K562 (cell line): ENCODE data around the gene TXNL4A. TPM values are rescaled to one million over a fixed set of nuclear protein-coding genes. Genes with fewer than 3 reads are reported as not detected.

ENCODE experiments used
- CBX2 ChIP-seq: fragments of 200-600 bp; sonication (generic); IDR thresholded peaks from one replicate; pipeline ENCODE4 v1.6.1; 2012; ENCODE audit warnings: mild to moderate bottlenecking, low read length, inconsistent platforms; ENCODE audit not compliant: insufficient read depth, poor library complexity, severe bottlenecking
- LCOR ChIP-seq: sonication (generic); formaldehyde crosslinking; IDR thresholded peaks from 2 replicates; pipeline ENCODE4 v1.8.0; 2022; ENCODE audit warnings: mild to moderate bottlenecking, missing genetic modification reagents
- SIRT6 ChIP-seq: IDR thresholded peaks from one replicate; pipeline ENCODE4 v1.6.1; 2012; ENCODE audit warnings: low read depth, mild to moderate bottlenecking, control low read depth, inconsistent platforms, low read length, moderate library complexity
- TRIM28 ChIP-seq: fragments of 450-650 bp; IDR thresholded peaks from 2 replicates; pipeline ENCODE4 v1.6.1; 2017
- ZNF445 ChIP-seq: fragments of 250-450 bp; sonication (Bioruptor Pico); IDR thresholded peaks from 2 replicates; pipeline ENCODE4 v1.4.0; 2020; ENCODE audit warnings: low read depth, mild to moderate bottlenecking, moderate library complexity
- ZNF830 ChIP-seq: fragments of 250-450 bp; sonication (Bioruptor Pico); IDR thresholded peaks from 2 replicates; pipeline ENCODE4 v1.5.0; 2021; ENCODE audit warnings: mild to moderate bottlenecking
- polyA plus RNA-seq, 8 experiments: library from polyadenylated mRNA; depleted of rRNA in 4 of 8; stranded (reverse) in 5 of 8; unstranded in 3 of 8; fragments of >200 nt; fragmentation: Nextera tagmentation in 2 of 8; fragmentation: Illumina TruSeq in 1 of 8; extraction: Ambion mirVana in 2 of 8; extraction: Trizol in 1 of 8; gene quantifications; 2 replicates each; pipeline versions ENCODE4 v1.2.1 to v1.2.3, GENCODE V29; 2011 to 2014; ENCODE audit warnings: inconsistent platforms in 1 of 8, missing spikeins in 1 of 8
- total RNA-seq, 7 experiments: library from RNA; depleted of rRNA in 6 of 7; stranded (reverse); fragments of >200 nt in 6 of 7; fragmentation: Illumina TruSeq in 2 of 7; extraction: Trizol in 2 of 7; gene quantifications; 2 replicates each; pipeline versions ENCODE4 v1.2.1 to v1.2.3, GENCODE V29; 2011 to 2021; ENCODE audit warnings: low replicate concordance in 1 of 7
- TF ChIP-seq, protein P1 (sequence below): fragments of 200-600 bp; sonication (generic); IDR thresholded peaks from one replicate; pipeline ENCODE4 v1.6.1; 2012; ENCODE audit warnings: mild to moderate bottlenecking, low read depth, low read length, inconsistent platforms
- TF ChIP-seq, protein P2 (sequence below): fragments of 450-650 bp; IDR thresholded peaks from 2 replicates; pipeline ENCODE4 v1.6.1; 2018; ENCODE audit warnings: mild to moderate bottlenecking, low read depth; ENCODE audit not compliant: partially characterized antibody
- TF ChIP-seq, protein P3 (sequence below): fragments of 250-450 bp; sonication (Bioruptor Pico); IDR thresholded peaks from 2 replicates; pipeline ENCODE4 v1.8.0; 2022; ENCODE audit warnings: moderate library complexity, mild to moderate bottlenecking, inconsistent platforms

TXNL4A gene
- total and polyA plus RNA-seq, 9 of the 15 experiments (the other 6 are each of a cell fraction or from before 2014, with no cell fraction given) = 27.0 to 132 (median 87.5) TPM

DNA sequence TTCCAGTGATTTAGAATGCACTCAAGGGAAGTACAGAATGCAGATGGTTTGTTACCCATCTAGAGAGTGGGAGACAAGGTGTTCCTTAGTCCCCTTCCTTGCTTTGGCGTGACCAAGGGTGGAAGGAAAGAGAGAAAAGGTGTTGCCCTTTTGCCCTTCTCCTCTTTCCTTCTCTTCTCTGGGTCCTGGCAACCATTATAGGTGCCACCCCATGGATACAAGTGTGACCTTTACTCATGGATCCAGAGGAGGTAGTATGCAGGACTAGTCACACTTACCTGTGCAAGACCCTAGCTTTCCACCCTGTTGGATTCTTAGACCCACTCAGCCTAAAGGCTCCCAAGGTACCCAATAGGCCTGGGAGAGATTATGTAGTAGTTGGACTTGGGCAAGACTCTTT, 34.2 kb upstream of the TXNL4A start (continued):
- TF ChIP-seq, protein P1, sequence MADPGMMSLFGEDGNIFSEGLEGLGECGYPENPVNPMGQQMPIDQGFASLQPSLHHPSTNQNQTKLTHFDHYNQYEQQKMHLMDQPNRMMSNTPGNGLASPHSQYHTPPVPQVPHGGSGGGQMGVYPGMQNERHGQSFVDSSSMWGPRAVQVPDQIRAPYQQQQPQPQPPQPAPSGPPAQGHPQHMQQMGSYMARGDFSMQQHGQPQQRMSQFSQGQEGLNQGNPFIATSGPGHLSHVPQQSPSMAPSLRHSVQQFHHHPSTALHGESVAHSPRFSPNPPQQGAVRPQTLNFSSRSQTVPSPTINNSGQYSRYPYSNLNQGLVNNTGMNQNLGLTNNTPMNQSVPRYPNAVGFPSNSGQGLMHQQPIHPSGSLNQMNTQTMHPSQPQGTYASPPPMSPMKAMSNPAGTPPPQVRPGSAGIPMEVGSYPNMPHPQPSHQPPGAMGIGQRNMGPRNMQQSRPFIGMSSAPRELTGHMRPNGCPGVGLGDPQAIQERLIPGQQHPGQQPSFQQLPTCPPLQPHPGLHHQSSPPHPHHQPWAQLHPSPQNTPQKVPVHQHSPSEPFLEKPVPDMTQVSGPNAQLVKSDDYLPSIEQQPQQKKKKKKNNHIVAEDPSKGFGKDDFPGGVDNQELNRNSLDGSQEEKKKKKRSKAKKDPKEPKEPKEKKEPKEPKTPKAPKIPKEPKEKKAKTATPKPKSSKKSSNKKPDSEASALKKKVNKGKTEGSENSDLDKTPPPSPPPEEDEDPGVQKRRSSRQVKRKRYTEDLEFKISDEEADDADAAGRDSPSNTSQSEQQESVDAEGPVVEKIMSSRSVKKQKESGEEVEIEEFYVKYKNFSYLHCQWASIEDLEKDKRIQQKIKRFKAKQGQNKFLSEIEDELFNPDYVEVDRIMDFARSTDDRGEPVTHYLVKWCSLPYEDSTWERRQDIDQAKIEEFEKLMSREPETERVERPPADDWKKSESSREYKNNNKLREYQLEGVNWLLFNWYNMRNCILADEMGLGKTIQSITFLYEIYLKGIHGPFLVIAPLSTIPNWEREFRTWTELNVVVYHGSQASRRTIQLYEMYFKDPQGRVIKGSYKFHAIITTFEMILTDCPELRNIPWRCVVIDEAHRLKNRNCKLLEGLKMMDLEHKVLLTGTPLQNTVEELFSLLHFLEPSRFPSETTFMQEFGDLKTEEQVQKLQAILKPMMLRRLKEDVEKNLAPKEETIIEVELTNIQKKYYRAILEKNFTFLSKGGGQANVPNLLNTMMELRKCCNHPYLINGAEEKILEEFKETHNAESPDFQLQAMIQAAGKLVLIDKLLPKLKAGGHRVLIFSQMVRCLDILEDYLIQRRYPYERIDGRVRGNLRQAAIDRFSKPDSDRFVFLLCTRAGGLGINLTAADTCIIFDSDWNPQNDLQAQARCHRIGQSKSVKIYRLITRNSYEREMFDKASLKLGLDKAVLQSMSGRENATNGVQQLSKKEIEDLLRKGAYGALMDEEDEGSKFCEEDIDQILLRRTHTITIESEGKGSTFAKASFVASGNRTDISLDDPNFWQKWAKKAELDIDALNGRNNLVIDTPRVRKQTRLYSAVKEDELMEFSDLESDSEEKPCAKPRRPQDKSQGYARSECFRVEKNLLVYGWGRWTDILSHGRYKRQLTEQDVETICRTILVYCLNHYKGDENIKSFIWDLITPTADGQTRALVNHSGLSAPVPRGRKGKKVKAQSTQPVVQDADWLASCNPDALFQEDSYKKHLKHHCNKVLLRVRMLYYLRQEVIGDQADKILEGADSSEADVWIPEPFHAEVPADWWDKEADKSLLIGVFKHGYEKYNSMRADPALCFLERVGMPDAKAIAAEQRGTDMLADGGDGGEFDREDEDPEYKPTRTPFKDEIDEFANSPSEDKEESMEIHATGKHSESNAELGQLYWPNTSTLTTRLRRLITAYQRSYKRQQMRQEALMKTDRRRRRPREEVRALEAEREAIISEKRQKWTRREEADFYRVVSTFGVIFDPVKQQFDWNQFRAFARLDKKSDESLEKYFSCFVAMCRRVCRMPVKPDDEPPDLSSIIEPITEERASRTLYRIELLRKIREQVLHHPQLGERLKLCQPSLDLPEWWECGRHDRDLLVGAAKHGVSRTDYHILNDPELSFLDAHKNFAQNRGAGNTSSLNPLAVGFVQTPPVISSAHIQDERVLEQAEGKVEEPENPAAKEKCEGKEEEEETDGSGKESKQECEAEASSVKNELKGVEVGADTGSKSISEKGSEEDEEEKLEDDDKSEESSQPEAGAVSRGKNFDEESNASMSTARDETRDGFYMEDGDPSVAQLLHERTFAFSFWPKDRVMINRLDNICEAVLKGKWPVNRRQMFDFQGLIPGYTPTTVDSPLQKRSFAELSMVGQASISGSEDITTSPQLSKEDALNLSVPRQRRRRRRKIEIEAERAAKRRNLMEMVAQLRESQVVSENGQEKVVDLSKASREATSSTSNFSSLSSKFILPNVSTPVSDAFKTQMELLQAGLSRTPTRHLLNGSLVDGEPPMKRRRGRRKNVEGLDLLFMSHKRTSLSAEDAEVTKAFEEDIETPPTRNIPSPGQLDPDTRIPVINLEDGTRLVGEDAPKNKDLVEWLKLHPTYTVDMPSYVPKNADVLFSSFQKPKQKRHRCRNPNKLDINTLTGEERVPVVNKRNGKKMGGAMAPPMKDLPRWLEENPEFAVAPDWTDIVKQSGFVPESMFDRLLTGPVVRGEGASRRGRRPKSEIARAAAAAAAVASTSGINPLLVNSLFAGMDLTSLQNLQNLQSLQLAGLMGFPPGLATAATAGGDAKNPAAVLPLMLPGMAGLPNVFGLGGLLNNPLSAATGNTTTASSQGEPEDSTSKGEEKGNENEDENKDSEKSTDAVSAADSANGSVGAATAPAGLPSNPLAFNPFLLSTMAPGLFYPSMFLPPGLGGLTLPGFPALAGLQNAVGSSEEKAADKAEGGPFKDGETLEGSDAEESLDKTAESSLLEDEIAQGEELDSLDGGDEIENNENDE = no peak
- TF ChIP-seq LCOR (CRISPR knock-in tag) = no peak
- TF ChIP-seq ZNF830 = no peak
- peak; percentile 99 for TF ChIP-seq TRIM28
- TF ChIP-seq SIRT6 = no peak
- TF ChIP-seq CBX2 = no peak
- TF ChIP-seq, protein P2, sequence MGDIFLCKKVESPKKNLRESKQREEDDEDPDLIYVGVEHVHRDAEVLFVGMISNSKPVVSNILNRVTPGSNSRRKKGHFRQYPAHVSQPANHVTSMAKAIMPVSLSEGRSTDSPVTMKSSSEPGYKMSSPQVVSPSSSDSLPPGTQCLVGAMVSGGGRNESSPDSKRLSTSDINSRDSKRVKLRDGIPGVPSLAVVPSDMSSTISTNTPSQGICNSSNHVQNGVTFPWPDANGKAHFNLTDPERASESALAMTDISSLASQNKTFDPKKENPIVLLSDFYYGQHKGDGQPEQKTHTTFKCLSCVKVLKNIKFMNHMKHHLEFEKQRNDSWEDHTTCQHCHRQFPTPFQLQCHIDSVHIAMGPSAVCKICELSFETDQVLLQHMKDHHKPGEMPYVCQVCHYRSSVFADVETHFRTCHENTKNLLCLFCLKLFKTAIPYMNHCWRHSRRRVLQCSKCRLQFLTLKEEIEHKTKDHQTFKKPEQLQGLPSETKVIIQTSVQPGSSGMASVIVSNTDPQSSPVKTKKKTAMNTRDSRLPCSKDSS = peak; percentile 94
- TF ChIP-seq, protein P3, sequence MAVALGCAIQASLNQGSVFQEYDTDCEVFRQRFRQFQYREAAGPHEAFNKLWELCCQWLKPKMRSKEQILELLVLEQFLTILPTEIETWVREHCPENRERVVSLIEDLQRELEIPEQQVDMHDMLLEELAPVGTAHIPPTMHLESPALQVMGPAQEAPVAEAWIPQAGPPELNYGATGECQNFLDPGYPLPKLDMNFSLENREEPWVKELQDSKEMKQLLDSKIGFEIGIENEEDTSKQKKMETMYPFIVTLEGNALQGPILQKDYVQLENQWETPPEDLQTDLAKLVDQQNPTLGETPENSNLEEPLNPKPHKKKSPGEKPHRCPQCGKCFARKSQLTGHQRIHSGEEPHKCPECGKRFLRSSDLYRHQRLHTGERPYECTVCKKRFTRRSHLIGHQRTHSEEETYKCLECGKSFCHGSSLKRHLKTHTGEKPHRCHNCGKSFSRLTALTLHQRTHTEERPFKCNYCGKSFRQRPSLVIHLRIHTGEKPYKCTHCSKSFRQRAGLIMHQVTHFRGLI (CRISPR knock-in tag) = no peak
- TF ChIP-seq ZNF445 (CRISPR knock-in tag) = 0 out of 2 replicates have a peak, but pooled peaks have one; percentile 31
